Duodenal mucosa (tissue), 2 donors: ENCODE measurements around the gene CT45A3.
"Not testable (repeated sequence)": the region's sequence is repeated elsewhere in the genome, so short reads cannot be mapped to it uniquely, and the experiment has no call there.

ENCODE experiments used
- H3K27ac ChIP-seq: one replicate; pipeline ENCODE4 v1.7.0; 2013; ENCODE audit warnings: low read depth, low read length
- H3K27me3 ChIP-seq, 2 donors: one replicate each; pipeline ENCODE4 v1.7.0; 2013; ENCODE audit warnings: low read length in 2 of 2, control low read depth in 1 of 2; ENCODE audit not compliant: insufficient read depth in 2 of 2, control insufficient read depth in 1 of 2
- H3K36me3 ChIP-seq, 2 donors: one replicate each; pipeline ENCODE4 v1.7.0; 2013; ENCODE audit warnings: low read length in 2 of 2, control low read depth in 1 of 2; ENCODE audit not compliant: insufficient read depth in 2 of 2, control insufficient read depth in 1 of 2
- H3K4me1 ChIP-seq, 2 donors: one replicate each; pipeline ENCODE4 v1.7.0; 2013; ENCODE audit warnings: low read length in 2 of 2, control low read depth in 1 of 2; ENCODE audit not compliant: insufficient read depth in 2 of 2, control insufficient read depth in 1 of 2
- H3K4me3 ChIP-seq, 2 donors: one replicate each; pipeline ENCODE4 v1.7.0; 2013; ENCODE audit warnings: low read length in 2 of 2, low read depth in 1 of 2
- H3K9ac ChIP-seq, 2 donors: one replicate each; pipeline ENCODE4 v1.7.0; 2013; ENCODE audit warnings: low read length in 2 of 2, low read depth in 1 of 2
- H3K9me3 ChIP-seq, 2 donors: one replicate each; pipeline ENCODE4 v1.7.0; 2013; ENCODE audit warnings: low read length in 2 of 2, control low read depth in 1 of 2; ENCODE audit not compliant: control insufficient read depth in 1 of 2

The CT45A3 gene, protein sequence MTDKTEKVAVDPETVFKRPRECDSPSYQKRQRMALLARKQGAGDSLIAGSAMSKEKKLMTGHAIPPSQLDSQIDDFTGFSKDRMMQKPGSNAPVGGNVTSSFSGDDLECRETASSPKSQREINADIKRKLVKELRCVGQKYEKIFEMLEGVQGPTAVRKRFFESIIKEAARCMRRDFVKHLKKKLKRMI

DNA sequence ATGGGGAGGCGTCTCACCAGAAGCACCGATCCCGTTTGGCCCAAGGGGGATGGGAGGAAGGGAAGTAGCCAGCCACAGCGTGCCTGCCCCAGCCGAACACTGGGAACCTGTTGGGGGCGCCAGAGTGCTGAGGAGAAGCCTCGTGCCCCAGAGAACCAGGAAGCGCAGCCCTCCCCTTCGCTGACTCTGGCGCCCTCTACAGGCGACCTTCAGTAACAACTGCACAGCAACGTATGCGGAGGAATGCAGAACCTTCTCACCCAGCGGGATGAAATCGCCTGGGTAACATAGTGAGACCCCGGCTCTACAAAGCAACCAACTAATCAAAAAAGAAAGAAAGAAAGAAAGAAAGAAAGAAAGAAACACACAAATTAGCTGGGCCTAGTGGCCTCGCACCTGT lies at the start of gene CT45A3:
Gene CT45A3, minus strand, starts transcription at position 101 of the 400 bp plus-strand sequence. CDS start 3,747 bp downstream, outside the sequence.
- H3K4me3 ChIP-seq, H3K9ac ChIP-seq, H3K27me3 ChIP-seq, H3K36me3 ChIP-seq, H3K9me3 ChIP-seq, H3K27ac ChIP-seq, H3K4me1 ChIP-seq: not testable (repeated sequence)

DNA sequence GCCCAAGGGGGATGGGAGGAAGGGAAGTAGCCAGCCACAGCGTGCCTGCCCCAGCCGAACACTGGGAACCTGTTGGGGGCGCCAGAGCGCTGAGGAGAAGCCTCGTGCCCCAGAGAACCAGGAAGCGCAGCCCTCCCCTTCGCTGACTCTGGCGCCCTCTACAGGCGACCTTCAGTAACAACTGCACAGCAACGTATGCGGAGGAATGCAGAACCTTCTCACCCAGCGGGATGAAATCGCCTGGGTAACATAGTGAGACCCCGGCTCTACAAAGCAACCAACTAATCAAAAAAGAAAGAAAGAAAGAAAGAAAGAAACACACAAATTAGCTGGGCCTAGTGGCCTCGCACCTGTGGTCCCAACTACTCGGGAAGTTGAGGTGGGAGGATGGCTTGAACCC lies 34.7 kb upstream of the CT45A3 start, which contains the start of gene CT45A6:
Gene CT45A6, minus strand, starts transcription at position 101 of the 400 bp plus-strand sequence. CDS start 3,794 bp downstream, outside the sequence.
- H3K9me3 ChIP-seq, H3K9ac ChIP-seq, H3K27ac ChIP-seq: not testable (repeated sequence)

DNA sequence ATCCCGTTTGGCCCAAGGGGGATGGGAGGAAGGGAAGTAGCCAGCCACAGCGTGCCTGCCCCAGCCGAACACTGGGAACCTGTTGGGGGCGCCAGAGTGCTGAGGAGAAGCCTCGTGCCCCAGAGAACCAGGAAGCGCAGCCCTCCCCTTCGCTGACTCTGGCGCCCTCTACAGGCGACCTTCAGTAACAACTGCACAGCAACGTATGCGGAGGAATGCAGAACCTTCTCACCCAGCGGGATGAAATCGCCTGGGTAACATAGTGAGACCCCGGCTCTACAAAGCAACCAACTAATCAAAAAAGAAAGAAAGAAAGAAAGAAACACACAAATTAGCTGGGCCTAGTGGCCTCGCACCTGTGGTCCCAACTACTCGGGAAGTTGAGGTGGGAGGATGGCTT lies 17.4 kb upstream of the CT45A3 start, which contains the start of gene CT45A5:
Gene CT45A5, minus strand, starts transcription at position 101 of the 400 bp plus-strand sequence. CDS start 3,774 bp downstream, outside the sequence.
- H3K4me1 ChIP-seq, H3K4me3 ChIP-seq, H3K9ac ChIP-seq, H3K36me3 ChIP-seq, H3K9me3 ChIP-seq, H3K27ac ChIP-seq, H3K27me3 ChIP-seq: not testable (repeated sequence)

More for the DNA sequence above, 34.7 kb upstream of the CT45A3 start, which contains the start of gene CT45A6:
- H3K4me3 ChIP-seq, H3K4me1 ChIP-seq, H3K27me3 ChIP-seq, H3K36me3 ChIP-seq: not testable (repeated sequence)

DNA sequence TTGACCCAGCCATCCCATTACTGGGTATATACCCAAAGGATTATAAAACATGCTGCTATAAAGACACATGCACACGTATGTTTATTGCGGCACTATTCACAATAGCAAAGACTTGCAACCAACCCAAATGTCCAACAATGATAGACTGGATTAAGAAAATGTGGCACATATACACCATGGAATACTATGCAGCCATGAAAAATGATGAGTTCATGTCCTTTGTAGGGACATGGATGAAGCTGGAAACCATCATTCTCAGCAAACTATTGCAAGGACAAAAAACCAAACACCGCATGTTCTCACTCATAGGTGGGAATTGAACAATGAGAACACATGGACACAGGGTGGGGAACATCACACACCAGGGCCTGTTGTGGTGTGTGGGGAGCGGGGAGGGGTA lies 23.3 kb downstream of the CT45A3 start:
- not testable (repeated sequence) for H3K27ac ChIP-seq, H3K9me3 ChIP-seq, H3K4me3 ChIP-seq, H3K9ac ChIP-seq, H3K4me1 ChIP-seq, H3K36me3 ChIP-seq, H3K27me3 ChIP-seq

DNA sequence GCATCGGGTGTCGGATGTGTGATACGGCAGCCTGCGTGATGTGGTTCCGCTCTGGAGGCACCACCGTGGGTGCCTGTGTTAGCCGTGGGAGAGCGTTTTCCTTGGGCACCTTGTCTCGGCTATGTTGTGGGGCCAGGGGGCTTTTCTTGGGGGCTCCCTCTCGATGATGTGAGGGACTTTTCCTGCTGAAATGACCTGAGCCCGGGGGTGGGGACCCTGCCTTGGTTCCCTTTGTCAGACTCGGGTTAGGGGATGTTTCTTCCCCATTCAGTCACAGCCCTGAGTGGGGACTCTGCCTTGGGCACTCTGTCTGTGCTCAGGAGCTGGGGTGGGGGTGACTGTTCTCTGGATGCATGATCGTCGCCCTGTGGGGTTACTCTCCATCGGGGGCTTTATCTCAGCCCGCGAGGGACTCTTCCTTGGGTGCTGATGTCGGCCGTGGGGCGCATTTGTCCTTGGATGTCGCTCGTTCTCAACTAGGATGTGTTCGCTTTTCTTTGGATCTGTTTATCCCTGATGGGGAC lies 26.7 kb downstream of the CT45A3 start:
- Histone ChIP-seq H3K36me3 (no peaks in the 10 kb centered on the region), H3K9ac (no peak overlapping the region), H3K4me1 (no peaks in the 10 kb centered on the region), H3K27ac (no peak overlapping the region), H3K27me3 (no peaks in the 10 kb centered on the region), H3K9me3 (no peaks in the 10 kb centered on the region), H3K4me3 (no peak overlapping the region)

DNA sequence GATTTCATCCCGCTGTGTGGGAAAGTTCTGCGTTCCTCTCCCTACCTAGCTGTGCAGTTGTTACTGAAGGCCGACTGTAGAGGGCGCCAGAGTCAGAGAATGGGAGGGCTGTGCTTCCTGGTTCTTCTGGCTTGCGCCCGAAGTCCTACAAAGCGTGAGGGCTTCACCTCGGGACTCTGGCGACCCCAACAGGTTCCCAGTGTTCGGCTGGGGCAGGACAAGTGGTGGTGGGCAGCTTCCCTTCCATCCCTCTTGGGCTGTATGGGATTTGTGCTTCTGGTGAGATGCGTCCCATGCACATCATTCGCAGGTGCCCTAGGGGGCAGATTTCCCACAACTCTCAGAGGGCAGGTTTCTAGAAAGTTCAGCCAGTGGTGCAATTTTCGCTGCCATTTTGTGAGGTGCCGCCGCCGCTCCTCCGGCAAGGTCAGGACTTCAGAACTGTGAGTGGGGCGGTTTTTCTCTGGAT lies 27.3 kb downstream of the CT45A3 start:
- Histone ChIP-seq H3K27ac (no peak overlapping the region), H3K4me3 (no peak overlapping the region), H3K36me3 (no peaks in the 10 kb centered on the region), H3K9me3 (no peaks in the 10 kb centered on the region), H3K27me3 (no peaks in the 10 kb centered on the region), H3K4me1 (no peaks in the 10 kb centered on the region), H3K9ac (no peak overlapping the region)

DNA sequence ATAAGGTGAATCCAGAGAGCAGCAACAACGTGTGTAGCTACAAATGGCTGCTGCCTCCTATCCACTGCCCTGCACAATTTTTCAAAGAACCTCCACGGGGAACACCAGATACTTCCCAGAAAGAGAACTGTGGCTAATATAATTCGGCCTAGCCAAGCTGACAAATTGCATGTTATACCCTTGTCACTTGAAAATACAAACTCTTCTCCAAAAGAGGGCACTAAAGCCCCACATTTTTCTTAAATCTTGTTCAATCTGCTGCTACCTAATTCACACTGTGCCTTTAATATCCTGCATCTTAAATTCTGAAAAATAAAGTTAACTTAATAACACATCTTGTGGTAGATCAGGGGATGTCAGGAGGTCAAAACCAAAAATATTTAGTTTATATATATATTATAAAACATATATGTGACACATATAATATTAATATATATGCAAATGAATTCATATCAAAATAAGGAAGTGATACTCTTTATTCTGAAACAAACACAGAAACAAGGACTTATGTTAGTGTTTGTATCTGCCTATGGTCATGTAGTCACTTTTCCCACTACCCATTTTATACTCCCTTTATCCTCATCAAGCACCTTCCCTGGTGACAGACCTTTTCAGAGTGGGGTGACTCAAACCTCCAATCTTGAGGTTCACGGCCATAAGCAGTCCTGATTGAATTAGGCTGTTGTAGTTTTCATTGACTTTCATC lies 30.5 kb downstream of the CT45A3 start:
- no peaks in the 10 kb centered on the region for H3K4me1 ChIP-seq
- H3K36me3 ChIP-seq: no peaks in the 10 kb centered on the region
- no peak overlapping the region for H3K9ac ChIP-seq
- H3K27me3 ChIP-seq: no peaks in the 10 kb centered on the region
- no peak overlapping the region for H3K27ac ChIP-seq
- no peak overlapping the region for H3K4me3 ChIP-seq
- no peaks in the 10 kb centered on the region for H3K9me3 ChIP-seq

DNA sequence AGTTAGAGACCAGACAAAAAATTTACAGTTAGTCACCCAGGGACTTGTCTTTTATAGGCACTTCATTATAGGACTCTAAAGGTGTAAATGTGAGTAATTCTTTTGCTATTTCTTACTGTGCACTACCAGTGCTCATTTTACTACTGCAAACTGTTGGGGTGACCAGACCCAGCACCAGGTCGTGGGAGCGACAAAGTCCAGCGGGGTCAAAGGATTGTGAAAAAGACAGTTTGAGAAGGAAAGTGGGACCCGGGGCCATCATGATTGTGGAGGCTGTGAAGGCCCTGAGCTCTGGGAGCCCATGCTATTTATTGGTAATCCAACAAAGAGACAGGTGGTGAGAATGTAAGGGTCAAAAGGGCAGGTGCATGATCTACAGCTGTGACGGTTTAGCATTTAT lies 33.3 kb downstream of the CT45A3 start:
- not testable (repeated sequence) for H3K9me3 ChIP-seq, H3K9ac ChIP-seq, H3K27me3 ChIP-seq, H3K36me3 ChIP-seq, H3K27ac ChIP-seq, H3K4me3 ChIP-seq, H3K4me1 ChIP-seq

DNA sequence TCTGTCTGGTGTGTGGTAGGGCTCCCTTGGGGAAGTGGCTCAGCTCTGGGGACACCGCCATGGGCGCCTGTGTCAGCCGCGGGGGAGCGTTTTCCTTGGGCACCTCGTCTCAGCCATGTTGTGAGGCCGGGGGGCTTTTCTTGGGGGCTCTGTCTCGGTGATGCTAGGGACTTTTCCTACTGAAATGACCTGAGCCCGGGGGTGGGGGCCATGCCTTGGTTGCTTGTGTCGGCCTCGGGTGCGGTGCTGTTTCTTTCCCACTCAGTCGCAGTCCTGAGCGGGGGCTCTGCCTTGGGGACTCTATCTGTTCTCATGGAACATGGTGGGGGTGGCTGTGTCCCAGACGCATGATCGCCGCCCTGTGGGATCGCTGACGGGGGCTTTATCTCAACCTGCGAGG lies 54.2 kb downstream of the CT45A3 start:
- H3K9ac ChIP-seq: no peak overlapping the region
- H3K27ac ChIP-seq: no peak overlapping the region
- H3K36me3 ChIP-seq: no peaks in the 10 kb centered on the region
- no peak overlapping the region for H3K4me3 ChIP-seq
- H3K27me3 ChIP-seq: no peaks in the 10 kb centered on the region
- H3K9me3 ChIP-seq: no peaks in the 10 kb centered on the region
- no peaks in the 10 kb centered on the region for H3K4me1 ChIP-seq

DNA sequence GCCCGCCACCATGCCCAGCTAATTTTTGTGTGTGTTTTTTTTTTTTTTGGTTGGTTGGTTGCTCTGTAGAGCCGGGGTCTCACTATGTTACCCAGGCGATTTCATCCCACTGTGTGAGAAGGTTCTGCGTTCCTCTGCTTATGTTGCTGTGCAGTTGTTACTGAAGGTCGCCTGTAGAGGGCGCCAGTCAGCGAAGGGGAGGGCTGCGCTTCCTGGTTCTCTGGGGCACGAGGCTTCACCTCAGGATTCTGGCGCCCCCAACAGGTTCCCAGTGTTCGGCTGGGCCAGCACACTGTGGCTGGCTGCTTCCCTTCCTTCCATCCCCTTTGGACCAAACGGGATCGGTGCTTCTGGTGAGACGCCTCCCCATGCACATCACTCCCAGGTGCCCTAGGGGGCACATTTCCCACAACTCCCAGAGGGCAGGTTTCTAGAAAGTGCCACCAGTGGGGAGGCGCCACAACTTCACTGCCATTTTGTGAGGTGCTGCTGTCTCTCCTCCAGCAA lies 54.8 kb downstream of the CT45A3 start, which contains the start of gene CT45A1:
Gene CT45A1, plus strand, starts transcription at position 457 of the 507 bp plus-strand sequence. CDS start 5,302 bp downstream, outside the sequence.
- H3K9ac ChIP-seq: not testable (repeated sequence)

More for the DNA sequence above, 54.8 kb downstream of the CT45A3 start, which contains the start of gene CT45A1:
- not testable (repeated sequence) for H3K27ac ChIP-seq, H3K4me1 ChIP-seq, H3K4me3 ChIP-seq, H3K36me3 ChIP-seq, H3K9me3 ChIP-seq, H3K27me3 ChIP-seq
